ENCODE results near the gene LITAFD.
A peak's percentile ranks its signal among the peaks of the same experiment; 100 is the strongest.

The LITAFD gene

DNA sequence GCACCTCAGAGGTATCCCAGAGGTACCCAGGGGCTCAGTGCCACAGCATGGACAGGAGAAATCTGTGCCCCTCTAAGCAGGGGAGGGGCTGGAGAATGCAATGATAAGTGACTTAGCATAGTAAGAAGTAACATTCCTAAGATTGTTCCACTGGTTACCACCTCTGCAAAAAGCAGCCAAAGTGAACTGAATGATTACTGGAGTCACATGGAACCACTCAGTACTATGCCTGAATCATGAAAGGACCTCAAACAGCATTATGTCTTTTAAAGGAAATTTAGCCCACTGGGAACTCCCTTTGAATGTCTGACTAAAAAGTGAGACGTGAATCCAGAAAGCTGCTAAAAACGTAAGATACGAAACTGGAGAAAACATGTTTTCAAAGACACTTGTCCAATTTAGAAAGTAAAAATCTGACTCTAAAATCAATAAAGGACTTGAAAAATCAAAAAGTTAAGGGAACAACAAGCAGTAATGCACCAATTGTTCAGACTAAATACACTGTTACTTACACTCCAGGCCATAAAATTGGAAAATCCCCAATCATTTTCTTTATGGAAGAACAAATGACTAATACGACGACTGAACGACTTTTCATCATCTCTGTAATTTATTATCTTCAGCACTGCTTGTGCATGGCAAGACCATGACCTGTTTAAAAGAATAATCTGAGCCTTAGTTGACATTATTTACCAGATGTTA, 38.6 kb downstream of the LITAFD start:
- DNase-seq, result no peak

DNA sequence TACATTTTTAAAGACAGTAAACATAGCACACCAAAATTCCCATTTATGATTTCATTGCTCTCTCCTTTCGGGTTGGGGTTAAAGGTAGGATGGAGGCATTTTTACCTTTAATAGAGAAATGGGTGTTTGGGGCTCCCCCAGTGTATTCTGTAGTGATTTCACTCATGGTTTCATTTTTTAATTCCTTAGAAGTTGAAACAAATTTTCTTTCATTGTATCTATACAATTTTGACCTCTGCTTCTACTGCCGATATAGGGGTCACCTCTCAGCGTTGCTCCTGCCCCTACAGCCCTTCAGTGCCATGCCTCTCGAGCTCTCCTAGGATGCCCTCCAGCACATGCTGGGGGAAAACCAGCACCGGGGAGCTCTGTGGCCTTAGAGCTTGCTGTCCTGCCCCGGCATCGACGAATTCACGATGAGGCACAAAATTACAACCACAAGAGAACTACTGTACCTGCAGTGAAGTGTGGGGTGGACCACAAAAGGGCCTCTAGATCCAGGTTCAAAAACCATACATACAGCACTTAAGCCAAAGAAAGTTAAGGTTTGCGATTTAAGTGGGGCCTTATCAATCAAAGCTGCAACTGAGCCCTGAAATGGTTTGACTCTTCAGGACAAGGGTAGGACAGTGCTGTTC, 39.3 kb downstream of the LITAFD start:
- DNase-seq, result no peak

DNA sequence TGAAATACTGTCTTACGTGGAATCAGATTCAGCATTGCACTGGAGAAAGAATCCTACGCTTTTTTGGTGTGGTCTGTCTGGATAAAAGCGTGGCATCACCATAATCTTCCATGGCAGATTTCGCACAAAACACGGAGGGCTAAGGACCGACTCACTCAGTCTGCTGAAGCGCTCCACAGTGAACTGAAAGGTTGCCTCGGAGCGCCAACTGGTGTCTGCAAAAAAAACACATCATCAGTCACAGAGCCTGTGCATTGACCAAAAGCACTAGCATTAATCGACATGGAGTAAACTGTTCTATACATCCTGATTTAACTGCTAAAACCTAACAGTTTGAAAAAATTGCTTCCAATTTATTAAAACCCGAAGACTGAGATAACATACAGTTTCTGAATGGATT, 41.0 kb downstream of the LITAFD start:
- no peak for DNase-seq

DNA sequence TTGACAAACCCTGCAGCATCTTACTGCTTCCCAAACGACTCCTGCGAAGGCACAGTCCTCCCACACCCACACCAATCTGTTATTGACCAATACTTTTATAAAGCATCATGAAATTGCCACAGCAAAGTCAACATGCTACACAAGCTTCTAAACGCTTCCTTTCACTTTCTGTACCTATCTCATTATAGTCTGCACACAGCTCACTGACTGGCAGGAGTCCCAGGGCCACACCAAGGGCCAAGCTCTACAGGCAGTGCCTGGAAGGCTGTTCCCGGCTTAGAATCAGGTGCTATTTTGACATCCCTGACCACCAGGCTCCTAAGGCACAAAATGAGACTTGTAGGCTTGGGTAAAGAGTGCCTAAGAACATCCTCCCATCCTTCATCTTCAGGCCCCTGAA, 42.1 kb downstream of the LITAFD start:
- DNase-seq, result no peak

DNA sequence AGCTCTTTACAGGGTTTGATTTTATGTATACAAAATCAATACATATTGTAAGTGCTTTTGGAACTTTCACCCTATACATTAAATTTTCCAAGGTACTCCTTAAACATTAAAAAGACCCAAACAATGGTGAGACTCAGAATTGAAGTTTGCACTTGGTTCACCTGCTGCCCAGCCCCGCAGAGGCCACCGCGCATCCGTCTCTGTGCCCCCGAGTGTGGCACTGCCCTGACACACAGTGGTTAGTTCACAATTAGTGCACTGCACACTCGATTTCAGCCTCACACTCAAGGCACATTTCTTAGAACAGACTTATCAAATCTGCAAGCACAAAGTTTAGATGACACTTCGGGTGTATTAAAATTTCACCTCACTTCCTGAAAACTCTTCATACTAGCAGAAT, 43.3 kb downstream of the LITAFD start:
- no peak for DNase-seq

DNA sequence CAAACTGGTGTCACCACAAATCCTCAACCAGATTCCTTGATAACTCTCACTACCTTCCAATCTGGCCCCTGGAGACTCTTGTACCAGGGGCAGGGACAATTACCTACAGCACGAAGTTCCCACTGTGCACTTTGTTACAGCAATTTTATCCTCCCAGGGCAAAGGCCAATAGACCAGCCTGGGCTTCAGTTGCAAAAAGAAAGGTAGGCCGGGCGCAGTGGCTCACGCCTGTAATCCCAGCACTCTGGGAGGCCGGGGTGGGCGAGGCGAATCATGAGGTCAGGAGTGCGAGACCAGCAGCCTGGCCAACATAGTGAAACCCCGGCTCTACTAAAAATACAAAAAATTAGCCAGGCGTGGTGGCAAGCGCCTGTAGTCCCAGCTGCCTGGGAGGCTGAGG, 44.7 kb downstream of the LITAFD start:
- no peak for DNase-seq

DNA sequence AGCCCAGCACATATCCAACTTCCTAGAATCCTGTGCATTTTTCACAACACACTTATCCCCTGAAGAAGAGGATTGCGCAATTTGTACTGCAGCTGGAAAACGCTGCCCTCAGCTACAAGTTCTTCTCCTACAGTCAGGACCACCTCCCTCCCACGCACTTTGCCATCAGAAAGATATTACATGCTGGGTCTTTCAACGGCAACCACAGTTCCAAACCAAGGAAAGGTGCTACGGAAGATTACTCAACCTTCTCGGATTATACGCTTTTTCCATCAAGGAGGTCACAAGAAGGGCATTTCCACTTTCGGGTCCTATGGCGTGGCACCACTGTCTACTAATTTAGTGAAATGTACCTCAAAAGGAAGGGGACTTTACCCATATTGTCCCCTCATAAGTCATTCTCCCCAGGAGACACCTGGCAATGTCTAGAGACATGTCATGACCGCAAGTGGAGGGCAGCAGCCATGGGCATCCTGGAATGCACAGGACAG, 46.4 kb downstream of the LITAFD start:
- no peak for DNase-seq

DNA sequence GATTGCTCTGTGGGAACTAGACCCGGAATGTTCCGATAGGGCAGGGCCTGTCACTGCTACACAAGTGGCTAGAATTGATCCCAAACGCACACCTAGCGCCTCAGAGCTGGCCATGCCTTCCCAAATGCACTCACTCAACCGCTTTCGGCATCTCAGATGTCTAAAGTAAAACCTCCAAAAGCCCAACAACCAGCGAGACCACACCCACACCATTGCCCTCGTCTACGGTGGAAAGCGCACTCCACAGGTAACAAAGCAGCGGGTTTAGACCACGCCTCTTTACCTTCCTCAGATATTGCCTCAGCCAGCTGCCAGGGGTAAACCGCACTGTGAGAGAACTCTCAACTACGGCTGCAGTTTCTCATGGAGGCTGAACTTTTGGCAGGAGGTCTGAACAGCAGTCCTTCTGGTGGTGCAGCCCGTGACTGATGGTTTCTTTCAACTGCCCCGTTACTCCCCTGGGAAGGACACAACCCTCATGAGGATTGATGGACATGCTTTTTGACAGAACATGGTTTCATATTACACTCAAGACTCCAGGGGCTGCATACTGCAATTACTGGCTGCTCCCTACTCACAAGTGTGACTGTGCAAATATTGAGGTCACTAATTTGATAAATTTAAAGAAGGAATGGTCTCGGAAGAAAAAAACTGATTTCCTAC, 47.1 kb downstream of the LITAFD start:
- DNase-seq, result no peak

DNA sequence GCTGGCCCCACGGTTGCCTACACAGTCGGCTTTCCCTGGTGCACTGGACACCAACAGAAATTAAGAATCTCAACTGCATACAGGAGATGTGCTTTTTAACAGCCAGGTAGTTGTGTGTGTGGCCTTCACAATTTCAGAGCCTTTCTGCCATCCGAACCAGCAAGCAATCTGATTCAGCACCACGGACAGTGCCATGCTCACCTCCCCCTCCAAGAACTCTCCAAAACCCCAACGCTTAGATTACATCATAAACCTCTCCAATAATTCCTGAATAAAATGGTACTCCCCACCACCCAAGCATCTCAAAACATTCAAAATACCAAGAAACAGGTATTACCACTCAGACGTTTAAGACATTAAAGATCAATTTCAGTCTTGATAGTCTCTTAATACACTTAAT, 49.7 kb downstream of the LITAFD start:
- DNase-seq, result peak in 1 of 2 donors; percentile 8

DNA sequence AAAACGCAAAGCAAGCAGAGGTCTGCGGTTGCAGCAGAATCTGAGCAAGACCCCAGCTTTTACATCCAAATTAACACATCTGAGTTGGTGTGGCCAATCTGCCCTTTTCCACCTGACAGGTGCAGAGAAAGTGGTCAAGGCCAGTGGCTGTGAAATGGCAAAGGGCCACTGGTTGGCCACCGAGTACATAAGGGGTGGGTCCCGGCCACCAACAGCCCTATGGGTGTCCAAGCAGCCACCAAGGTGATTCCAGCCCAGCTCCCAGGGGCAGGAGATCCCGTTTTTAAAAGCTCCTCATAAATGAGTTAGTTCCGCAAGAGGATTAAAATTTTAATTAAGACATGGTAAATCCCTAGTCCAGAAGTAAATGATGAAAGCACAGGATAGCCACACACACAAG, 52.5 kb downstream of the LITAFD start:
- DNase-seq, result no peak

Data from bone marrow (tissue), 2 donors.